ENCODE data around the gene INF2.

GRCh38 chr14:104707608-104708595 lies 18.5 kb downstream of the INF2 start:
- no peak for TF ChIP-seq POLR2A (IDR thresholded peaks at IDR 0.05)
- TF ChIP-seq CTCF (IDR thresholded peaks at IDR 0.05), result no peak

All from esophagus squamous epithelium (tissue), 4 donors.